Measurements from ENCODE around the gene INSM2.

- TF ChIP-seq CTCF (conservative IDR thresholded peaks at IDR 0.05; ENCODE audit: low read length) (no peak), EZH2phosphoT487 (IDR thresholded peaks at IDR 0.05; ENCODE audit: borderline replicate concordance) (no peak)
Measured at GRCh38 chr14:35573911-35574310, 39.9 kb downstream of the INSM2 start.

Measured in Loucy (cell line).